Caki2 (cell line): ENCODE results near the gene ZNF513. TPM values are rescaled to one million over a fixed set of nuclear protein-coding genes. Genes with fewer than 3 reads are reported as not detected.

Source experiments
- total RNA-seq: library from RNA; depleted of rRNA; stranded (reverse); fragments of >200 nt; shearing (Covaris generic); gene quantifications from 2 replicates; pipeline ENCODE4 v1.2.3, GENCODE V29; 2014; ENCODE audit warnings: low replicate concordance; rRNA removed

Gene ZNF513
- total RNA-seq, 1 experiment from 2014 or later, result 12.3 TPM

Other genes starting within 250 kb of the ZNF513 start
- 64.5 and 102 TPM in 2 replicates for gene PREB, start 246.1 kb downstream of the ZNF513 start, total RNA-seq
- not detected in 2 replicates for gene PRR30, start 241.3 kb downstream of the ZNF513 start, total RNA-seq
- gene TCF23, start 231.7 kb downstream of the ZNF513 start, total RNA-seq, result not detected in 2 replicates
- 284 and 308 TPM in 2 replicates for gene ATRAID, start 168.7 kb downstream of the ZNF513 start, total RNA-seq
- gene SLC5A6, start 168.5 kb downstream of the ZNF513 start, total RNA-seq, result 15.4 and 15.9 TPM in 2 replicates
- gene CAD, start 163.4 kb downstream of the ZNF513 start, total RNA-seq, result 34.9 and 37.0 TPM in 2 replicates
- gene SLC30A3, start 117.7 kb downstream of the ZNF513 start, total RNA-seq, result not detected in 2 replicates
- gene DNAJC5G, start 105.3 kb downstream of the ZNF513 start, total RNA-seq, result not detected in 2 replicates
- gene TRIM54, start 98.3 kb downstream of the ZNF513 start, total RNA-seq, result not detected in 2 replicates
- gene UCN, start 72.3 kb downstream of the ZNF513 start, total RNA-seq, result 2.2 and 5.3 TPM in 2 replicates
- gene MPV17, start 57.6 kb downstream of the ZNF513 start, total RNA-seq, result 76.2 and 94.1 TPM in 2 replicates
- 68.2 and 70.7 TPM in 2 replicates for gene GTF3C2, start 24.0 kb downstream of the ZNF513 start, total RNA-seq
- 23.5 and 43.0 TPM in 2 replicates for gene EIF2B4, start 10.4 kb downstream of the ZNF513 start, total RNA-seq
- 307 and 358 TPM in 2 replicates for gene SNX17, start 10.1 kb downstream of the ZNF513 start, total RNA-seq
- 148 and 186 TPM in 2 replicates for gene PPM1G, start 28.9 kb upstream of the ZNF513 start, total RNA-seq
- 146 and 150 TPM in 2 replicates for gene NRBP1, start 47.9 kb upstream of the ZNF513 start, total RNA-seq
- gene KRTCAP3, start 61.6 kb upstream of the ZNF513 start, total RNA-seq, result not detected in 2 replicates
- gene IFT172, start 109.0 kb upstream of the ZNF513 start, total RNA-seq, result 8.6 and 13.9 TPM in 2 replicates
- gene FNDC4, start 114.5 kb upstream of the ZNF513 start, total RNA-seq, result 9.0 and 11.4 TPM in 2 replicates
- gene GCKR, start 116.1 kb upstream of the ZNF513 start, total RNA-seq, result 6.0 and 8.9 TPM in 2 replicates
- gene ZNF512, start 202.3 kb upstream of the ZNF513 start, total RNA-seq, result 37.6 and 69.9 TPM in 2 replicates
- gene CCDC121, start 248.3 kb upstream of the ZNF513 start, total RNA-seq, result 3.7 and 6.0 TPM in 2 replicates
- 47.2 and 58.4 TPM in 2 replicates for gene GPN1, start 248.3 kb upstream of the ZNF513 start, total RNA-seq